Brain microvascular endothelial cell (primary cell): ENCODE measurements around the gene FAM219B.
"Not testable (repeated sequence)": the region's sequence is repeated elsewhere in the genome, so short reads cannot be mapped to it uniquely, and the experiment has no call there.

Experiments
- DNase-seq: peaks from one replicate; pipeline ENCODE4 v3.0.0-alpha.2; 2020
- H3K27ac ChIP-seq: fragments of 250-450 bp; sonication (Bioruptor Pico); 2 replicates; pipeline ENCODE4 v1.5.1; 2020; ENCODE audit warnings: mild to moderate bottlenecking, moderate library complexity
- H3K27me3 ChIP-seq: fragments of 250-450 bp; sonication (Bioruptor Pico); replicated peaks from 2 replicates; pipeline ENCODE4 v1.5.1; 2020; ENCODE audit warnings: mild to moderate bottlenecking
- H3K36me3 ChIP-seq: fragments of 250-450 bp; sonication (Bioruptor Pico); replicated peaks from 2 replicates; pipeline ENCODE4 v1.5.1; 2020; ENCODE audit warnings: mild to moderate bottlenecking
- H3K4me3 ChIP-seq: 2 replicates; pipeline ENCODE4 v1.5.1; 2011; ENCODE audit warnings: low read depth, mild to moderate bottlenecking, control low read depth, low read length, moderate library complexity
- in situ Hi-C: cut with HindIII; loops from 2 replicates; pipeline ENCODE4 v1.10.0; 2017; ENCODE audit warnings: low sequenced_read_pairs, low pct_ligation_motif_present
- TF ChIP-seq, protein P1 (sequence below): IDR thresholded peaks from 2 replicates; pipeline ENCODE4 v1.5.1; 2011; ENCODE audit warnings: low read depth, mild to moderate bottlenecking, moderate library complexity, low read length, control low read depth, inconsistent platforms; ENCODE audit errors: missing control alignments

The FAM219B gene

DNA sequence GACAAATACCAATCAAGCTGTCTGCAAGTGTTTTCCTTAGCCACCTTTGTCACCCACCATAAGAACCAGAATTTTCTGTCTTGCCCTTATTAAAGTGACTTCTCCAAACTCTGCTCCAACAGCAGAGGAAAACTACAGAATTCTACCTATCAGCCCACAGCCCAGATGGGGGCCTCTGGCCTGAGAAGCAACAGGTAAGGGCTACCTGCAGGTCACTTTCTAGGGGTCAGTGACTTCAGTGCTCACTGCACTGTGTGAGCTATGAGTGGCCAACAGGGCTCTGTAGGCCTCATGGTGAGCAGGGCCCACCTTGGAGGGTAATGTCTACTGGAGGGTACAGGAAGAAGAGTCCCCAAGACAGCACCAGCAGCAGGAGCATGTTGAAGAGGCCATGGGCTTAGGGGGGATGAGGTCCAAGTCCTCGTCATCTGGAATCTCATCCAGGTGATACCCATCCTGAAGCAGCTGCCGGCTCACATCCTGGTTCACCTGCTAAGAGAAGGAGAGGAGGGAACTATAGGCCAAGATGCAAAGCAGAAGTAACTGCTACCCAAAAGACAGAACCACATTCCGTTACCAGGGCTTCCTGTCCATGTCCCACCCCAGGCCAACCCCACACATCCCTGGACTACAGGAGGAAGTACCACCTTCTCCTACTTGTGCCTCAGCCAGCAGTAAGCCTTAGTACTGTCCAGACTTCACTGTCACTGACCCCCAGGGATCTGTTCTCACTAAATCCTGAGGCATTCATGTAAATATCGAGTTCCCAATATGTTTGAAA is 4.2 kb downstream of the FAM219B start:
- TF ChIP-seq, protein P1, sequence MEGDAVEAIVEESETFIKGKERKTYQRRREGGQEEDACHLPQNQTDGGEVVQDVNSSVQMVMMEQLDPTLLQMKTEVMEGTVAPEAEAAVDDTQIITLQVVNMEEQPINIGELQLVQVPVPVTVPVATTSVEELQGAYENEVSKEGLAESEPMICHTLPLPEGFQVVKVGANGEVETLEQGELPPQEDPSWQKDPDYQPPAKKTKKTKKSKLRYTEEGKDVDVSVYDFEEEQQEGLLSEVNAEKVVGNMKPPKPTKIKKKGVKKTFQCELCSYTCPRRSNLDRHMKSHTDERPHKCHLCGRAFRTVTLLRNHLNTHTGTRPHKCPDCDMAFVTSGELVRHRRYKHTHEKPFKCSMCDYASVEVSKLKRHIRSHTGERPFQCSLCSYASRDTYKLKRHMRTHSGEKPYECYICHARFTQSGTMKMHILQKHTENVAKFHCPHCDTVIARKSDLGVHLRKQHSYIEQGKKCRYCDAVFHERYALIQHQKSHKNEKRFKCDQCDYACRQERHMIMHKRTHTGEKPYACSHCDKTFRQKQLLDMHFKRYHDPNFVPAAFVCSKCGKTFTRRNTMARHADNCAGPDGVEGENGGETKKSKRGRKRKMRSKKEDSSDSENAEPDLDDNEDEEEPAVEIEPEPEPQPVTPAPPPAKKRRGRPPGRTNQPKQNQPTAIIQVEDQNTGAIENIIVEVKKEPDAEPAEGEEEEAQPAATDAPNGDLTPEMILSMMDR = no peak
- in situ Hi-C loops = no loop called here
- H3K4me3 ChIP-seq = no peak overlapping the region
- no peak overlapping the region for H3K27ac ChIP-seq
- no peak for DNase-seq
- no peaks in the 10 kb centered on the region for H3K27me3 ChIP-seq
- peaks cover 58% of the 10 kb centered on the region for H3K36me3 ChIP-seq

DNA sequence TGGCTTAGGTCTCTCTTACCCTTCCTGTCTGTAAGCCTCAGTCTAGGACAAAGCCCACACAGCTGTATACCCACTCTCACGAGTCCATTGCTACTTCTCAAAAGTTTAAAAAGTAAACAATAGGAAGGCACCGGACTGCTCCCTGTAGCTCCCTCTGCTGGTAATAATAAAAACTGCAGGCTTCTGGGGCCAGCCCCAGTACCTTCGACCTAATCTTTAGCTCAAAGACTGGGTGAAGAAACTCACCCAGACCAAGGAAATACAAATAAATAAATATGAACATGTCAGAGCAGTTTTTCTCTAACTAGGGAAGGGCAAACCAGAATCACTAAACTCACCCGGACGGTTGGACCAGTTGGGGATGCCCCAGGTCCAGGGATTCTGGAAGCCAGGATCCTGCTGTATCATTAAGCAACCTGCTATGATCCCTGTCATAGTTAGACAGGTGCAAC is 5.0 kb downstream of the FAM219B start:
- H3K36me3 ChIP-seq = peaks cover 58% of the 10 kb centered on the region
- in situ Hi-C loops = no loop called here
- no peaks in the 10 kb centered on the region for H3K27me3 ChIP-seq
- H3K27ac ChIP-seq = no peak overlapping the region
- TF ChIP-seq, protein P1 = peak; percentile 86
- no peak overlapping the region for H3K4me3 ChIP-seq
- peak; percentile 51 for DNase-seq

DNA sequence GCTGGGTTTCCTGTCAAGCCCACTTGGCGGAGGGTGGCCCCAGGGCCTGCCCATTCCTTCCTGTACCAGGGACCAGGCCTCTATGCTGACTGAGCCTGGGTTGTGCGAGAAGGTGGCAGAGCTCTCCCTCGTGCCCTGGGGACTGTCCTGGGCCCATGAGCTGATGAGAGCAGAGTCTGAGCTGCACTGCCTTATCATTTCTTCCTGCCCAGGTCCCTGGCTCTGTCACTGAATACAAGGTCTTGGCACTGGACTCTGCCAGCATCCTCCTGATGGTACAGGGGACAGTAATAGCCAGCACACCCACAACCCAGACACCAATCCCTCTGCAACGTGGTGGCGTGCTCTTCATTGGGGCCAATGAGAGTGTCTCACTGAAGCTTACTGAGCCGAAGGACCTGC is 9.3 kb downstream of the FAM219B start:
- in situ Hi-C loops = no loop called here
- H3K27ac ChIP-seq = no peak overlapping the region
- DNase-seq = no peak
- H3K4me3 ChIP-seq = no peak overlapping the region
- TF ChIP-seq, protein P1 = no peak
- peaks cover 45% of the 10 kb centered on the region for H3K36me3 ChIP-seq
- no peaks in the 10 kb centered on the region for H3K27me3 ChIP-seq

DNA sequence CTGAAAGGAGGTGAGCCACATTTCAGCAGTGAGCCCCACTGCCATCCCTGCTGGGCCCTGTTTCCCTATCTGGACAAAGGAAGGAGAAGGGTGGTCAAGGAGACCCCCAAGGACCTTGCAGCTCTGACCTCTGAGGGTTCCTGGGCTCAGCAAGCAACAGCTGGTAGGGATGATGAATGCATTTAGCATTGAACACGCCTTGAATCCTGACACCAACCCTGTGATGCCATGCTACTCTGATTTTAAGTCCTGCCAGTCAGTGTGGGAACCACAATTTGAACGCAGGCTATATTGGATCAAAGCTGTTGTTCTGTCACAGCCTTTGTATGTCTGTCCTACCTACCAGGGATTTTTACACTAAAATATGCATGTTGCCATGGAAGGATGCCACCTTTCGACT is 10.3 kb downstream of the FAM219B start:
- no peak overlapping the region for H3K27ac ChIP-seq
- H3K27me3 ChIP-seq = no peaks in the 10 kb centered on the region
- in situ Hi-C loops = no loop called here
- no peak for DNase-seq
- H3K4me3 ChIP-seq = no peak overlapping the region
- TF ChIP-seq, protein P1 = no peak
- peaks cover 39% of the 10 kb centered on the region for H3K36me3 ChIP-seq

DNA sequence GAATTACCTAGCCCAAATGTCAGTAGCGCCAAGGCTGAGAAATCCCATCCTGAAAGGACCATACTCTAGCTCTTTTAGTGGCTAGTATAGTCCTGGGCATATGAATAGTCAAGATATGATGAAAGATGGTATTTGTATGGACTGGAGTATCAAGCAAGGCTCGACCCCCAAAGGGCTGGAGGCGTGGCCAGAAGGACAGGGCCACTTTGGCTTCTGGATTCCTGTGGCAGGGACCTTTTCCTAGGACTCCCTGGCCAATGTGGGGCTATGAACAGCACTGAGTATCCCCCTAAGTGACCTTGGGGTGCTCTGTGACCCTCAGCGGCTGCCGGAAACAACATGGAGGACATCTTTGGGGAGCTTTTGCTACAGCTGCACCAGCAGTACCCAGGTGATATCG is 10.8 kb downstream of the FAM219B start:
- TF ChIP-seq, protein P1 = no peak
- Histone ChIP-seq H3K36me3 (peaks cover 36% of the 10 kb centered on the region), H3K4me3 (no peak overlapping the region), H3K27ac (no peak overlapping the region), H3K27me3 (no peaks in the 10 kb centered on the region)
- in situ Hi-C loops = no loop called here
- DNase-seq = no peak

DNA sequence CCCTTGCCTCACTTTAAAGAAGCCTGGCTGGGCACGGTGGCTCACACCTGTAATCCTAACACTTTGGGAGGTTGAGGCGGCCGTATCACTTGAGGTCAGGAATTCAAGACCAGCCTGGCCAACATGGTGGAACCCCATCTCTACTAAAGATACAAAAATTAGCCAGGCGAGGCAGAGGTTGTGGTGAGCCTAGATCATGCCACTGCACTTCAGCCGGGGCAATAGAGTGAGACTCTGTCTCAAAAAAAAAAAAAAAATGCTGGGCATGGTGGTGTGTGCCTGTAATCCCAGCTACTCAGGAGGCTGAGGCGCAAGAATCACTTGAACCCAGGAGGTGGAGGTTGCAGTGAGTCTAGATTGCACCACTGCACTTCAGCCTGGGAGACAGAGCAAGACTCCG is 12.3 kb downstream of the FAM219B start:
- H3K4me3 ChIP-seq, DNase-seq, H3K27ac ChIP-seq, in situ Hi-C loops, H3K27me3 ChIP-seq: not testable (repeated sequence)
- H3K36me3 ChIP-seq = peaks cover 21% of the 10 kb centered on the region
